Spleen (tissue), 11 donors: ENCODE data around the gene MARCHF2. TPM values are rescaled to one million over a fixed set of nuclear protein-coding genes. Genes with fewer than 3 reads are reported as not detected.

Source experiments
- DNase-seq: peaks from one replicate; pipeline ENCODE4 v3.0.0-alpha.2; 2020
- H3K27ac ChIP-seq, 8 donors: fragments of 200-600 bp; sonication (generic) in 7 of 8; 1 replicate in 4 of 8; 2 replicates in 4 of 8; pipeline versions ENCODE4 v1.5.0 to v1.8.0; 2016 to 2021; ENCODE audit warnings: inconsistent platforms in 4 of 8, mild to moderate bottlenecking in 4 of 8, moderate library complexity in 1 of 8
- H3K27me3 ChIP-seq, 7 donors: fragments of 200-600 bp; sonication (generic) in 6 of 7; replicated peaks in 1 of 7; 1 replicate in 4 of 7; 2 replicates in 3 of 7; pipeline versions ENCODE4 v1.5.0 to v1.8.0; 2016 to 2021; ENCODE audit warnings: inconsistent platforms in 3 of 7, mild to moderate bottlenecking in 1 of 7
- H3K36me3 ChIP-seq, 6 donors: fragments of 200-600 bp; sonication (generic) in 5 of 6; 1 replicate in 4 of 6; 2 replicates in 2 of 6; pipeline versions ENCODE4 v1.5.0 to v1.8.0; 2016 to 2021; ENCODE audit warnings: inconsistent platforms in 2 of 6
- H3K4me1 ChIP-seq, 6 donors: fragments of 200-600 bp; sonication (generic) in 5 of 6; 1 replicate in 3 of 6; 2 replicates in 3 of 6; pipeline versions ENCODE4 v1.5.0 to v1.8.0; 2016 to 2021; ENCODE audit warnings: inconsistent platforms in 3 of 6
- H3K4me3 ChIP-seq, 8 donors: fragments of 200-600 bp; sonication (generic) in 7 of 8; 1 replicate in 4 of 8; 2 replicates in 4 of 8; pipeline versions ENCODE4 v1.5.0 to v1.8.0; 2016 to 2021; ENCODE audit warnings: inconsistent platforms in 4 of 8, mild to moderate bottlenecking in 4 of 8, moderate library complexity in 2 of 8
- H3K9me3 ChIP-seq, 8 donors: fragments of 200-600 bp; sonication (generic) in 7 of 8; 1 replicate in 4 of 8; 2 replicates in 4 of 8; pipeline versions ENCODE4 v1.5.0 to v1.8.0; 2016 to 2021; ENCODE audit warnings: inconsistent platforms in 4 of 8
- POLR2A ChIP-seq, 3 donors: fragments of 450-650 bp; IDR thresholded peaks; one replicate each; pipeline ENCODE4 v1.5.1; 2017; ENCODE audit warnings: antibody characterized with exemption in 3 of 3, mild to moderate bottlenecking in 1 of 3
- POLR2AphosphoS5 ChIP-seq, 3 donors: sonication (generic); formaldehyde crosslinking; IDR thresholded peaks; one replicate each; pipeline ENCODE4 v1.5.1; 2017; ENCODE audit warnings: antibody characterized with exemption in 3 of 3
- WGBS, 5 donors: extraction: QIAGEN DNeasy Blood & Tissue Kit in 3 of 5; methylation state at CpG; one replicate each; pipeline versions ENCODE4 v1.1.5 to v1.1.7; 2013 to 2018; 5-methylcytosine and 5-hydroxymethylcytosine counted together
- intact Hi-C: fragments of 100-400 bp; cut with DNase I; formaldehyde crosslinking; loops from one replicate; pipeline ENCODE4 v1.15.0; 2023; ENCODE audit warnings: low total_unique reads
- microRNA-seq, 3 donors: library from miRNA; unstranded; fragments of <30 nt; microRNA quantifications; one replicate each; pipeline versions ENCODE4 to v1.1.0, GENCODE V29; 2019 to 2020
- polyA plus RNA-seq, 3 donors: library from polyadenylated mRNA; stranded (reverse); fragments of 200-250 nt; gene quantifications; one replicate each; pipeline ENCODE4 v1.2.1, GENCODE V29; 2013
- small RNA-seq, 4 donors: library from RNA; depleted of rRNA; stranded (forward); fragments of <200 nt; gene quantifications; one replicate each; pipeline ENCODE3, GENCODE V24; 2016
- total RNA-seq, 7 donors: library from RNA; depleted of rRNA in 3 of 7; stranded (reverse); fragments of >200 nt in 3 of 7; fragmentation: NEBNext Ultra II Directional in 4 of 7; extraction: Animal tissue kit (Norgen Biotek cat#: 25700) in 4 of 7; gene quantifications; one replicate each; pipeline versions ENCODE4 v1.1.0 to v1.2.1, GENCODE V29; 2016 to 2021
- TF ChIP-seq, protein P1 (sequence below), 11 experiments: fragments of 200-600 bp in 7 of 11; fragments of 450-650 bp in 4 of 11; sonication (generic) in 4 of 11; IDR thresholded peaks in 8 of 11; conservative IDR thresholded peaks in 3 of 11; 1 replicate in 7 of 11; 2 replicates in 4 of 11; pipeline versions ENCODE4 v1.4.0 to v1.8.0; 2016 to 2021; ENCODE audit warnings: antibody characterized with exemption in 11 of 11, inconsistent platforms in 4 of 11, mild to moderate bottlenecking in 1 of 11
- donor health status: healthy with polysubstance abuse.
- donor health status: DM: no; HTN: no; CAD: no; lungs with moderate emphysema.
- donor health status: DM: no; HTN: no; CAD: no.
- donor health status: Bipolar disorder and iron deficiency.
- donor health status: healthy.
- donor health status: DM: no; HTN: no; CAD: no.
- donor health status: DM: yes; HTN: yes; CAD: no.

The MARCHF2 gene
- total and polyA plus RNA-seq, 10 donors: 33.4 to 212 (median 67.2) TPM

DNA sequence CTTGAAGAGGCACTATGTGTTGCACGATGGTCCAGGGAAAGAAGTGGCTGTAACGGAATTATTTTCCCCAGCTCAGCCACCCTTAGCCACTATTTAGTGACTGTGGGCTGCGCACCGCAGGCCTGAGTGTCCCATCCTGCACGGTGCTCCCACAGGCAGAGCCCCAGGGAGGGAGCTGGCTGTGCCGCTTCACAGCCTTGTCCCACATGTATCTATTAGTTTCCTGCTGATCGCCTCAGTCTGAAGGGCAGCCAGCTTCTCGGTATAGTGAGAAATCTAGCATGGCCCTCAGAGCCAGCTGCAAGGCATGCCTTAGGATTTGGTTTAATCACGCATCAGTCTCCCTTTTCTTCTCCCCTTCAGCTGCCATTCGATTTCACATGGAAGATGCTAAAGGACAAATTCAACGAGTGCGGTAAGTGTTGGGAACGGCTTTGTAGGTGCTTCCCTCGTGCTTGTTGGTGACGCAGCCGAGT lies 73.6 kb downstream of the MARCHF2 start:
- WGBS, 5 donors: 74 to 80% (median 77%) methylated on average over 16 of the region's 16 CpGs
- DNase-seq: peak; percentile 72
- Histone ChIP-seq H3K36me3 (peaks cover 7 to 100% (median 78%) of the 10 kb centered on the region in 6 donors), H3K27ac (peak overlapping the region; percentile 44 to 95 (median 83)), H3K4me1 (peaks cover 5 to 93% (median 43%) of the 10 kb centered on the region in 6 donors), H3K27me3 (no peaks in the 10 kb centered on the region), H3K9me3 (no peaks in the 10 kb centered on the region), H3K4me3 (peak overlapping the region in 1 of 8 donors; percentile 30)
- intact Hi-C loops: no loop called here
- TF ChIP-seq, protein P1, sequence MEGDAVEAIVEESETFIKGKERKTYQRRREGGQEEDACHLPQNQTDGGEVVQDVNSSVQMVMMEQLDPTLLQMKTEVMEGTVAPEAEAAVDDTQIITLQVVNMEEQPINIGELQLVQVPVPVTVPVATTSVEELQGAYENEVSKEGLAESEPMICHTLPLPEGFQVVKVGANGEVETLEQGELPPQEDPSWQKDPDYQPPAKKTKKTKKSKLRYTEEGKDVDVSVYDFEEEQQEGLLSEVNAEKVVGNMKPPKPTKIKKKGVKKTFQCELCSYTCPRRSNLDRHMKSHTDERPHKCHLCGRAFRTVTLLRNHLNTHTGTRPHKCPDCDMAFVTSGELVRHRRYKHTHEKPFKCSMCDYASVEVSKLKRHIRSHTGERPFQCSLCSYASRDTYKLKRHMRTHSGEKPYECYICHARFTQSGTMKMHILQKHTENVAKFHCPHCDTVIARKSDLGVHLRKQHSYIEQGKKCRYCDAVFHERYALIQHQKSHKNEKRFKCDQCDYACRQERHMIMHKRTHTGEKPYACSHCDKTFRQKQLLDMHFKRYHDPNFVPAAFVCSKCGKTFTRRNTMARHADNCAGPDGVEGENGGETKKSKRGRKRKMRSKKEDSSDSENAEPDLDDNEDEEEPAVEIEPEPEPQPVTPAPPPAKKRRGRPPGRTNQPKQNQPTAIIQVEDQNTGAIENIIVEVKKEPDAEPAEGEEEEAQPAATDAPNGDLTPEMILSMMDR (IDR thresholded peaks at IDR 0.05 in 8 of 11, conservative IDR thresholded peaks at IDR 0.05 in 3 of 11): no peak
- TF ChIP-seq POLR2A (IDR thresholded peaks at IDR 0.05): no peak
- no peak for TF ChIP-seq POLR2AphosphoS5 (IDR thresholded peaks at IDR 0.05)

DNA sequence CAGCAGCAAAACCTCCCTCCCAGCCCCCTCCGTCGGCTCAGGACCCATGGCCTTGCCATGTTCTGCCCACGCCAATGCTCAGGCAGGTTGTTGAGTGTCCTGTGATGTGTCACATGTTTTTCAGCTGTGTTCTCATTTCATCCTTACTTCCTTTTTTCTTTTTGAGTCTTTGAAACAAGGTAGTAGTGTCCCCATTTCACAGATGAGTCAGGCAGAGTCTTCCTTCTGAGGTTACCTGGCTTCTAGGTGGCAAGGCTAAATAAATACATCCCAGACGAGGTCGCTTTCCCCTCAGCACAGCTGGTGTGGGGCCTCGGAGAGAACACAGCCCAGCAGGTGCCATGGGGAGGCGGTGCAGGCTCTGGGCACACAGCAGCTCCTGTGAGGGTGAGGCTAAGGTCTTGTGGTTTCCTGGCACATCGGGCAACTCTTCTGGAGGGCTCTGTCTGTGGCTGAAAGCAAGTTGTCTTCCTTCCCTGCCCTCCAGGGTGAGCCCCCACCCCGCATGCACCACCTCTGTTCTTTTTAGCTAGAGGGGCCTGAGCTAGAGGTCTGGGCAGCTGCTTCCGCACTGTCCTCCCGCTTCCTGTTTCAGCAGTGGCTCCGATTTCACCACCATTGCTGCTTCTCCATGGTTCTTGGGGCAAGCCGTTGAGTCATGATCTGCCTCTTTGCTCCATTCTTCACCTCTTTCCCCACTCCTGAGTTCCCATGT lies 74.2 kb downstream of the MARCHF2 start:
- Histone ChIP-seq H3K9me3 (no peaks in the 10 kb centered on the region), H3K27me3 (no peaks in the 10 kb centered on the region), H3K4me3 (peak overlapping the region in 1 of 8 donors; percentile 30), H3K36me3 (peaks cover 7 to 95% (median 74%) of the 10 kb centered on the region in 6 donors), H3K4me1 (peaks cover 5 to 95% (median 41%) of the 10 kb centered on the region in 6 donors), H3K27ac (peak overlapping the region; percentile 44 to 95 (median 83))
- DNase-seq: peak; percentile 89
- intact Hi-C loops: no loop called here
- 26 to 38% (median 30%) methylated on average over 11 to 13 of the region's 13 CpGs for WGBS, 5 donors
- TF ChIP-seq, protein P1 (IDR thresholded peaks at IDR 0.05 in 8 of 11, conservative IDR thresholded peaks at IDR 0.05 in 3 of 11): peak in 4 of 11 experiments; percentile 7 to 25 (median 20)
- peak; percentile 58 to 77 (median 74) for TF ChIP-seq POLR2AphosphoS5 (IDR thresholded peaks at IDR 0.05)
- no peak for TF ChIP-seq POLR2A (IDR thresholded peaks at IDR 0.05)

DNA sequence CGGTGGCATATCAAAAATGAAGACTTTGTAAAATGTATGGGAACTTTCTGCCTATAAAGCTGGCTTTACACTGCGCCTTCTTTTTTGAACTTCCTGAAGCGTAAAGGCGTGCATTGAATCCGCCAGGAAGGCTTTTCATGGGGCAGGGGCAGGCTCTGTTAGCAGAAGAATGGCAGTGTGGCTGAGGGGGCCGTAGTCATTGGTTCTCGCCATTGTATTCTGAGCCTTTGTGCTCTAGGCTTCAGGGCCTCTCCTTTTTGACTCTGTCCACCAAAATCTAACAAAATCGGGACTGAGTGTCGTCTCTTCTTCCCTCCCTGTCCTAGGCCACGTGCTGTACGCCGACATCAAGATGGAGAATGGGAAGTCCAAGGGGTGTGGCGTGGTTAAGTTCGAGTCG lies 75.3 kb downstream of the MARCHF2 start:
- WGBS, 5 donors: 59 to 85% (median 72%) methylated on average over 15 of the region's 15 CpGs
- no peaks in the 10 kb centered on the region for H3K27me3 ChIP-seq
- no peaks in the 10 kb centered on the region for H3K9me3 ChIP-seq
- peak; percentile 41 for DNase-seq
- peak overlapping the region in 7 of 8 donors; percentile 77 to 95 (median 87) for H3K27ac ChIP-seq
- intact Hi-C loops: no loop called here
- H3K36me3 ChIP-seq: peaks cover 7 to 88% (median 64%) of the 10 kb centered on the region in 6 donors
- H3K4me3 ChIP-seq: peak overlapping the region in 1 of 8 donors; percentile 30
- peaks cover 5 to 93% (median 38%) of the 10 kb centered on the region in 6 donors for H3K4me1 ChIP-seq
- TF ChIP-seq, protein P1 (IDR thresholded peaks at IDR 0.05 in 8 of 11, conservative IDR thresholded peaks at IDR 0.05 in 3 of 11): no peak
- TF ChIP-seq POLR2A (IDR thresholded peaks at IDR 0.05) (no peak), POLR2AphosphoS5 (IDR thresholded peaks at IDR 0.05) (peak in 1 of 3 donors; percentile 9)

Small RNA genes within 50 kb of the gene (microRNA-seq; reads per million reads assigned to microRNA genes)
- gene MIR4999: 6.9 to 8.2 (median 7.7) reads per million in 3 donors

Small RNA genes within 50 kb of the gene (small RNA-seq; reads per million reads assigned to genes)
- gene MIR4999: 0 to 0.30 (median 0.18) reads per million in 4 donors

Other genes with a start within 250 kb of the MARCHF2 start
- gene CERS4, start 203.9 kb upstream of the MARCHF2 start, total RNA-seq: 10 to 100 TPM; 27.7 to 46.3 (median 40.7) TPM
- 10 to 100 TPM; 43.2 to 49.2 (median 44.1) TPM for gene CERS4, start 203.9 kb upstream of the MARCHF2 start, polyA plus RNA-seq
- 100 to 1,000 TPM in 1 of 7 donors, 10 to 100 TPM in 6; 35.8 to 131 (median 73.3) TPM for gene CD320, start 104.9 kb upstream of the MARCHF2 start, total RNA-seq
- gene CD320, start 104.9 kb upstream of the MARCHF2 start, polyA plus RNA-seq: 10 to 100 TPM; 26.6 to 34.3 (median 28.1) TPM
- 10 to 100 TPM; 14.6 to 43.2 (median 28.0) TPM for gene NDUFA7, start 91.9 kb upstream of the MARCHF2 start, total RNA-seq
- gene NDUFA7, start 91.9 kb upstream of the MARCHF2 start, polyA plus RNA-seq: 100 to 1,000 TPM in 1 of 3 donors, 10 to 100 TPM in 2; 95.1 to 131 (median 99.6) TPM
- gene RPS28, start 91.8 kb upstream of the MARCHF2 start, total RNA-seq: 1,000 to 10,000 TPM in 4 of 7 donors, 100 to 1,000 TPM in 3; 356 to 1,972 (median 1,411) TPM
- gene RPS28, start 91.8 kb upstream of the MARCHF2 start, polyA plus RNA-seq: 1,000 to 10,000 TPM; 1,207 to 2,442 (median 2,131) TPM
- 10 to 100 TPM; 42.2 to 84.6 (median 54.6) TPM for gene KANK3, start 70.0 kb upstream of the MARCHF2 start, total RNA-seq
- 10 to 100 TPM; 14.0 to 66.7 (median 50.3) TPM for gene KANK3, start 70.0 kb upstream of the MARCHF2 start, polyA plus RNA-seq
- 10 to 100 TPM in 4 of 7 donors, 1 to 10 TPM in 3; 1.8 to 28.3 (median 11.8) TPM for gene ANGPTL4, start 49.1 kb upstream of the MARCHF2 start, total RNA-seq
- gene ANGPTL4, start 49.1 kb upstream of the MARCHF2 start, polyA plus RNA-seq: 1 to 10 TPM; 7.4 to 8.5 (median 7.8) TPM
- gene RAB11B, start 22.9 kb upstream of the MARCHF2 start, total RNA-seq: 100 to 1,000 TPM in 4 of 7 donors, 10 to 100 TPM in 3; 60.2 to 114 (median 100) TPM
- 100 to 1,000 TPM in 1 of 3 donors, 10 to 100 TPM in 2; 42.0 to 101 (median 42.5) TPM for gene RAB11B, start 22.9 kb upstream of the MARCHF2 start, polyA plus RNA-seq
- gene HNRNPM, start 31.7 kb downstream of the MARCHF2 start, total RNA-seq: 100 to 1,000 TPM; 105 to 229 (median 147) TPM
- 100 to 1,000 TPM in 1 of 3 donors, 10 to 100 TPM in 2; 77.1 to 153 (median 79.9) TPM for gene HNRNPM, start 31.7 kb downstream of the MARCHF2 start, polyA plus RNA-seq
- gene PRAM1, start 89.3 kb downstream of the MARCHF2 start, total RNA-seq: 10 to 100 TPM in 6 of 7 donors, 1 to 10 TPM in 1; 7.1 to 36.5 (median 15.1) TPM
- 10 to 100 TPM in 2 of 3 donors, 1 to 10 TPM in 1; 2.4 to 23.0 (median 22.0) TPM for gene PRAM1, start 89.3 kb downstream of the MARCHF2 start, polyA plus RNA-seq
- 10 to 100 TPM; 12.0 to 31.0 (median 26.6) TPM for gene ZNF414, start 100.9 kb downstream of the MARCHF2 start, total RNA-seq
- 10 to 100 TPM; 12.7 to 31.7 (median 15.8) TPM for gene ZNF414, start 100.9 kb downstream of the MARCHF2 start, polyA plus RNA-seq
- gene MYO1F, start 164.1 kb downstream of the MARCHF2 start, total RNA-seq: 100 to 1,000 TPM; 167 to 423 (median 234) TPM
- 10 to 100 TPM; 22.1 to 88.8 (median 55.0) TPM for gene MYO1F, start 164.1 kb downstream of the MARCHF2 start, polyA plus RNA-seq
- 10 to 100 TPM in 6 of 7 donors, 1 to 10 TPM in 1; 9.2 to 33.8 (median 20.2) TPM for gene ADAMTS10, start 197.4 kb downstream of the MARCHF2 start, total RNA-seq
- 10 to 100 TPM in 2 of 3 donors, 1 to 10 TPM in 1; 7.8 to 22.4 (median 10.5) TPM for gene ADAMTS10, start 197.4 kb downstream of the MARCHF2 start, polyA plus RNA-seq
- not detected for gene NFILZ, start 217.3 kb downstream of the MARCHF2 start, total RNA-seq
- gene NFILZ, start 217.3 kb downstream of the MARCHF2 start, polyA plus RNA-seq: not detected